Loucy (cell line): ENCODE measurements around the gene DPEP3.
"Not testable (repeated sequence)": the region's sequence is repeated elsewhere in the genome, so short reads cannot be mapped to it uniquely, and the experiment has no call there.

Experiments used
- H2AFZ ChIP-seq: fragments of 200-600 bp; sonication (generic); 2 replicates; pipeline ENCODE4 v1.6.0; 2016; ENCODE audit warnings: antibody characterized with exemption, mild to moderate bottlenecking, low read length, moderate library complexity
- H3F3A ChIP-seq: fragments of 200-600 bp; 2 replicates; pipeline ENCODE4 v1.6.0; 2016; ENCODE audit warnings: antibody characterized with exemption, low read depth, mild to moderate bottlenecking
- H3K27me3 ChIP-seq: fragments of 200-600 bp; sonication (generic); 2 replicates; pipeline ENCODE4 v1.6.1; 2014; ENCODE audit warnings: low read length, mild to moderate bottlenecking; ENCODE audit not compliant: insufficient read depth, poor library complexity, severe bottlenecking
- H3K36me3 ChIP-seq: fragments of 200-600 bp; sonication (generic); 2 replicates; pipeline ENCODE4 v1.6.1; 2016; ENCODE audit warnings: low read length; ENCODE audit not compliant: insufficient read depth
- H3K4me1 ChIP-seq: fragments of 200-600 bp; sonication (generic); 2 replicates; pipeline ENCODE4 v1.5.1; 2014; ENCODE audit warnings: low read length, mild to moderate bottlenecking; ENCODE audit not compliant: insufficient read depth, poor library complexity, severe bottlenecking
- H3K4me2 ChIP-seq: fragments of 200-600 bp; sonication (generic); 2 replicates; pipeline ENCODE4 v1.6.0; 2014; ENCODE audit warnings: antibody characterized with exemption, low read length, low read depth, mild to moderate bottlenecking; ENCODE audit not compliant: poor library complexity, severe bottlenecking
- H3K4me3 ChIP-seq: fragments of 200-600 bp; sonication (generic); 2 replicates; pipeline ENCODE4 v1.5.1; 2014; ENCODE audit warnings: low read length, mild to moderate bottlenecking, mixed read lengths; ENCODE audit not compliant: poor library complexity, severe bottlenecking
- H3K79me2 ChIP-seq: fragments of 200-600 bp; sonication (generic); 2 replicates; pipeline ENCODE4 v1.6.1; 2014; ENCODE audit warnings: low read length; ENCODE audit not compliant: insufficient read depth
- H3K9ac ChIP-seq: fragments of 200-600 bp; sonication (generic); 2 replicates; pipeline ENCODE4 v1.6.0; 2014; ENCODE audit warnings: mild to moderate bottlenecking, low read depth, low read length, moderate library complexity; ENCODE audit not compliant: poor library complexity, severe bottlenecking
- H3K9me2 ChIP-seq: fragments of 200-600 bp; sonication (generic); replicated peaks from 2 replicates; pipeline ENCODE4 v1.6.1; 2016; ENCODE audit warnings: low read depth, low read length, mixed read lengths
- H3K9me3 ChIP-seq: fragments of 200-600 bp; sonication (generic); 2 replicates; pipeline ENCODE4 v1.6.1; 2014; ENCODE audit warnings: mild to moderate bottlenecking, antibody characterized with exemption, low read length, low read depth; ENCODE audit not compliant: insufficient read depth
- H4K20me1 ChIP-seq: fragments of 200-600 bp; sonication (generic); 2 replicates; pipeline ENCODE4 v1.6.0; 2014; ENCODE audit warnings: antibody characterized with exemption, low read length, mild to moderate bottlenecking; ENCODE audit not compliant: insufficient read depth, poor library complexity, severe bottlenecking
- EZH2phosphoT487 ChIP-seq: fragments of 200-600 bp; IDR thresholded peaks from 2 replicates; pipeline ENCODE4 v1.6.1; 2018; ENCODE audit warnings: antibody characterized with exemption, mild to moderate bottlenecking, moderate library complexity, borderline replicate concordance
- TF ChIP-seq, protein P1 (sequence below): fragments of 200-600 bp; sonication (generic); conservative IDR thresholded peaks from 2 replicates; pipeline ENCODE4 v1.5.1; 2014; ENCODE audit warnings: mild to moderate bottlenecking, antibody characterized with exemption, low read length

Gene DPEP3

GRCh38 chr16:68015681-68016080 is 35.4 kb upstream of the DPEP3 start, which contains the start of gene DPEP2NB:
Gene DPEP2NB (minus strand): TSS chr16:68015911. CDS start chr16:68015770, 141 bp downstream.
- no peak within 1 kb of the TSS for H3K4me2 ChIP-seq

DNA sequence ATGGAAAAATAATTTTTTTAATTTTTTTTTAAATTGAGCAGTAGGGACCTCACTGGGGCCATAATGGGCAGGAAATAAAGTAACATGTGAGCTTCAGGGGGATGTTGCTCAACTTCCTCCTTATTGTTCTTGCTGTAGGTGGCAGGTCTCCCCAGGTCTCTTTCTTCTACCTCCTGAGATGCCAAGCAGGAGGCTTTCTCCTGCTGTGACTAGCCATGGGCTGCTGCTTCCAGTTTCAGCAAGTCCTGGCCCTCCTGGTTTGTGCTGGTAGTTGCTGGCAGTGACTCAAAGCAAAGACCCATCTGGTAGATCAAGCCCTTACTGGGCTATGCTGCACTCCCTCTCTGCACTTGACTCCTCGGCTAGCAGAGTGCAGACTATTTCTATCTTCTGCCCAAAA is 33.1 kb upstream of the DPEP3 start:
- Histone ChIP-seq H2AFZ (peak overlapping the region; percentile 82), H3K4me1 (peaks cover 4% of the 10 kb centered on the region), H3K36me3 (no peaks in the 10 kb centered on the region), H3K27me3 (no peaks in the 10 kb centered on the region), H3K4me2 (no peak overlapping the region), H3K79me2 (no peaks in the 10 kb centered on the region), H3K9me3 (no peaks in the 10 kb centered on the region), H3K4me3 (no peak overlapping the region), H3F3A (no peaks in the 10 kb centered on the region), H3K9me2 (no peaks in the 10 kb centered on the region), H3K9ac (no peak overlapping the region), H4K20me1 (no peaks in the 10 kb centered on the region)
- TF ChIP-seq, protein P1, sequence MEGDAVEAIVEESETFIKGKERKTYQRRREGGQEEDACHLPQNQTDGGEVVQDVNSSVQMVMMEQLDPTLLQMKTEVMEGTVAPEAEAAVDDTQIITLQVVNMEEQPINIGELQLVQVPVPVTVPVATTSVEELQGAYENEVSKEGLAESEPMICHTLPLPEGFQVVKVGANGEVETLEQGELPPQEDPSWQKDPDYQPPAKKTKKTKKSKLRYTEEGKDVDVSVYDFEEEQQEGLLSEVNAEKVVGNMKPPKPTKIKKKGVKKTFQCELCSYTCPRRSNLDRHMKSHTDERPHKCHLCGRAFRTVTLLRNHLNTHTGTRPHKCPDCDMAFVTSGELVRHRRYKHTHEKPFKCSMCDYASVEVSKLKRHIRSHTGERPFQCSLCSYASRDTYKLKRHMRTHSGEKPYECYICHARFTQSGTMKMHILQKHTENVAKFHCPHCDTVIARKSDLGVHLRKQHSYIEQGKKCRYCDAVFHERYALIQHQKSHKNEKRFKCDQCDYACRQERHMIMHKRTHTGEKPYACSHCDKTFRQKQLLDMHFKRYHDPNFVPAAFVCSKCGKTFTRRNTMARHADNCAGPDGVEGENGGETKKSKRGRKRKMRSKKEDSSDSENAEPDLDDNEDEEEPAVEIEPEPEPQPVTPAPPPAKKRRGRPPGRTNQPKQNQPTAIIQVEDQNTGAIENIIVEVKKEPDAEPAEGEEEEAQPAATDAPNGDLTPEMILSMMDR, result no peak
- no peak for TF ChIP-seq EZH2phosphoT487

More at GRCh38 chr16:68015681-68016080, 35.4 kb upstream of the DPEP3 start, which contains the start of gene DPEP2NB:
- no peaks in the 10 kb centered on the region for H3K79me2 ChIP-seq
- no peaks in the 10 kb centered on the region for H3K27me3 ChIP-seq
- H3K9me3 ChIP-seq, result no peaks in the 10 kb centered on the region
- H4K20me1 ChIP-seq, result no peaks in the 10 kb centered on the region
- H3F3A ChIP-seq, result no peaks in the 10 kb centered on the region
- TF ChIP-seq, protein P1, result no peak
- no peak for TF ChIP-seq EZH2phosphoT487
- no peak within 1 kb of the TSS for H3K4me3 ChIP-seq
- peaks cover 4% of the 10 kb centered on the region for H3K4me1 ChIP-seq
- H3K36me3 ChIP-seq, result no peaks in the 10 kb centered on the region
- H3K9ac ChIP-seq, result no peak within 1 kb of the TSS
- no peaks in the 10 kb centered on the region for H3K9me2 ChIP-seq
- no peak within 1 kb of the TSS for H2AFZ ChIP-seq

DNA sequence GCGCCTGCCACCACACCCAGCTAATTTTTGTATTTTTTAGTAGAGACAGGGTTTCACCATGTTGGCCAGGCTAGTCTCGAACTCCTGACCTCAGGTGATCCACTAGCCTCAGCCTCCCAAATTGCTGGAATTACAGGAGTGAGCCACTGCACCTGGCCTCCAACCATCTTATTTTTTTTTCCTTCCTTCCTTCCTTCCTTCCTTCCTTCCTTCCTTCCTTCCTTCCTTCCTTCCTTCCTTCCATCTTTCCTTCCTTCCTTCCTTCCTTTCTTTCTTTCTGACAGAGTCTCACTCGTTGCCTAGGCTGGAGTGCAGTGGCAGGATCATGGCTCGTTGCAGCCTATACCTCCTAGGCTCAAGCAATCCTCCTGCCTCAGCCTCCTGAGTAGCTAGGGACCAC is 29.6 kb upstream of the DPEP3 start:
- H3K4me2 ChIP-seq, H2AFZ ChIP-seq, H4K20me1 ChIP-seq, H3F3A ChIP-seq, H3K9ac ChIP-seq, H3K4me3 ChIP-seq, H3K27me3 ChIP-seq, H3K79me2 ChIP-seq, H3K9me2 ChIP-seq, H3K4me1 ChIP-seq, H3K9me3 ChIP-seq, H3K36me3 ChIP-seq: not testable (repeated sequence)

- no peaks in the 10 kb centered on the region for H3F3A ChIP-seq
- H3K4me1 ChIP-seq, result peaks cover 4% of the 10 kb centered on the region
- H3K9me2 ChIP-seq, result no peaks in the 10 kb centered on the region
- H3K27me3 ChIP-seq, result no peaks in the 10 kb centered on the region
- no peak overlapping the region for H3K9ac ChIP-seq
- no peak overlapping the region for H2AFZ ChIP-seq
- H3K36me3 ChIP-seq, result no peaks in the 10 kb centered on the region
- H3K4me3 ChIP-seq, result no peak overlapping the region
- H3K9me3 ChIP-seq, result no peaks in the 10 kb centered on the region
- no peaks in the 10 kb centered on the region for H3K79me2 ChIP-seq
- no peaks in the 10 kb centered on the region for H4K20me1 ChIP-seq
- TF ChIP-seq, protein P1, result no peak
- no peak for TF ChIP-seq EZH2phosphoT487
- H3K4me2 ChIP-seq, result no peak overlapping the region
Observed at GRCh38 chr16:68009157-68009735, 28.9 kb upstream of the DPEP3 start.
